H1 (cell line): Measurements from ENCODE around the gene ADCY1. TPM values are rescaled to one million over a fixed set of nuclear protein-coding genes. Genes with fewer than 3 reads are reported as not detected.

Experiments used
- CTCF ChIA-PET: fragments of 300-600 bp; sonication (Branson Sonifier 250); formaldehyde crosslinking; loops from one replicate; lab custom pipeline; 2021; ENCODE audit not compliant: partially characterized antibody; lab: Charles Lee
- POLR2A ChIA-PET: fragments of 300-600 bp; sonication (Branson Sonifier 250); formaldehyde crosslinking; loops from one replicate; lab custom pipeline; 2021; ENCODE audit warnings: inconsistent platforms; ENCODE audit not compliant: partially characterized antibody; lab: Charles Lee
- DNase-seq, 2 experiments: peaks; one replicate each; pipeline versions ENCODE4 v3.0.0 to v3.0.0-alpha.2; 2010 to 2022; ENCODE audit warnings: low spot score in 2 of 2, low read depth in 1 of 2, mixed read lengths in 1 of 2
- FAIRE-seq: peaks from 2 replicates; lab custom pipeline; 2011; peaks lifted over from hg19 to GRCh38; lab: Jason Lieb, UNC
- H2AFZ ChIP-seq: 2 replicates; pipeline ENCODE4 v1.8.1; 2012; ENCODE audit warnings: low read length, inconsistent platforms
- H2AK5ac ChIP-seq: 2 replicates; pipeline ENCODE4 v1.6.1; 2013; ENCODE audit warnings: low read depth, low read length
- H2BK120ac ChIP-seq: replicated peaks from 2 replicates; pipeline ENCODE3; 2013; ENCODE audit warnings: low read depth, low read length, inconsistent platforms
- H2BK12ac ChIP-seq: 2 replicates; pipeline ENCODE4 v1.6.1; 2013; ENCODE audit warnings: low read depth, low read length
- H2BK15ac ChIP-seq: 2 replicates; pipeline ENCODE4 v1.6.1; 2013; ENCODE audit warnings: low read length
- H2BK20ac ChIP-seq: 2 replicates; pipeline ENCODE4 v1.6.1; 2013; ENCODE audit warnings: low read length
- H2BK5ac ChIP-seq: 2 replicates; pipeline ENCODE4 v1.6.1; 2013; ENCODE audit warnings: low read depth, low read length
- H3K14ac ChIP-seq: 2 replicates; pipeline ENCODE4 v1.6.1; 2013; ENCODE audit warnings: inconsistent platforms; ENCODE audit not compliant: insufficient read length
- H3K18ac ChIP-seq: 2 replicates; pipeline ENCODE4 v1.6.1; 2013; ENCODE audit warnings: low read length; ENCODE audit errors: extremely low read depth
- H3K23ac ChIP-seq: 2 replicates; pipeline ENCODE4 v1.6.1; 2013; ENCODE audit warnings: inconsistent platforms; ENCODE audit not compliant: insufficient read length
- H3K23me2 ChIP-seq: 2 replicates; pipeline ENCODE4 v1.6.1; 2013; ENCODE audit warnings: low read depth, low read length
- H3K27ac ChIP-seq: 2 replicates; pipeline ENCODE4 v1.6.1; 2011; ENCODE audit warnings: low read depth, low read length, inconsistent platforms
- H3K27me3 ChIP-seq, 4 experiments: replicated peaks in 1 of 4; 1 replicate in 1 of 4; 2 replicates in 3 of 4; pipeline versions ENCODE4 v1.6.1 to v1.8.1; 2011 to 2013; ENCODE audit warnings: low read length in 3 of 4, mild to moderate bottlenecking in 3 of 4, inconsistent platforms in 2 of 4, mixed read lengths in 2 of 4, moderate library complexity in 1 of 4; ENCODE audit not compliant: control insufficient read depth in 3 of 4, insufficient read depth in 3 of 4; ENCODE audit errors: extremely low read depth in 1 of 4
- H3K36me3 ChIP-seq, 4 experiments: 2 replicates each; pipeline versions ENCODE4 v1.6.1 to v1.8.1; 2011 to 2013; ENCODE audit warnings: mild to moderate bottlenecking in 4 of 4, low read length in 3 of 4, moderate library complexity in 2 of 4, control low read depth in 1 of 4, inconsistent platforms in 1 of 4; ENCODE audit not compliant: insufficient read depth in 4 of 4, control insufficient read depth in 2 of 4
- H3K4ac ChIP-seq: replicated peaks from 2 replicates; pipeline ENCODE3; 2013; ENCODE audit warnings: low read length, low read depth, mixed read lengths, inconsistent platforms; ENCODE audit not compliant: insufficient read length
- H3K4me1 ChIP-seq, 4 experiments: replicated peaks in 1 of 4; 1 replicate in 1 of 4; 2 replicates in 3 of 4; pipeline versions ENCODE4 v1.6.1 to v1.8.1; 2011 to 2013; ENCODE audit warnings: low read length in 3 of 4, inconsistent platforms in 2 of 4, mixed read lengths in 1 of 4; ENCODE audit not compliant: insufficient read depth in 4 of 4, control insufficient read depth in 3 of 4
- H3K4me2 ChIP-seq, 2 experiments: 2 replicates each; pipeline versions ENCODE4 v1.6.1 to v1.8.1; 2011 to 2013; ENCODE audit warnings: low read depth in 2 of 2, low read length in 2 of 2, control low read depth in 1 of 2, inconsistent platforms in 1 of 2, mild to moderate bottlenecking in 1 of 2; ENCODE audit not compliant: insufficient read depth in 1 of 2
- H3K4me3 ChIP-seq, 4 experiments: fragments of 200-600, 300-600 bp in 1 of 4; sonication (generic), shearing (Covaris generic), sonication (Bioruptor Twin) in 1 of 4; 2 replicates each; pipeline versions ENCODE4 v1.5.1 to v1.8.1; 2011 to 2016; ENCODE audit warnings: low read length in 4 of 4, low read depth in 3 of 4, control low read depth in 2 of 4, inconsistent platforms in 2 of 4, mild to moderate bottlenecking in 2 of 4, mixed read lengths in 1 of 4, moderate library complexity in 1 of 4; ENCODE audit not compliant: insufficient read depth in 2 of 4; ENCODE audit errors: extremely low read depth in 1 of 4
- H3K56ac ChIP-seq: replicated peaks from 2 replicates; pipeline ENCODE3; 2013; ENCODE audit warnings: low read depth, mild to moderate bottlenecking, mixed read lengths, low read length, inconsistent platforms; ENCODE audit not compliant: insufficient read length
- H3K79me1 ChIP-seq: 2 replicates; pipeline ENCODE4 v1.6.1; 2013; ENCODE audit warnings: low read depth, low read length, control low read depth
- H3K79me2 ChIP-seq, 2 experiments: 2 replicates each; pipeline versions ENCODE4 v1.6.1 to v1.8.1; 2012 to 2013; ENCODE audit warnings: low read length in 2 of 2, mild to moderate bottlenecking in 2 of 2, inconsistent platforms in 1 of 2; ENCODE audit not compliant: insufficient read depth in 2 of 2, control insufficient read depth in 1 of 2
- H3K9ac ChIP-seq, 4 experiments: replicated peaks in 1 of 4; 1 replicate in 1 of 4; 2 replicates in 3 of 4; pipeline versions ENCODE4 v1.6.1 to v1.8.1; 2011 to 2013; ENCODE audit warnings: low read depth in 3 of 4, low read length in 3 of 4, control low read depth in 2 of 4, mild to moderate bottlenecking in 2 of 4, moderate library complexity in 2 of 4, inconsistent platforms in 1 of 4; ENCODE audit errors: extremely low read depth in 1 of 4
- H3K9me3 ChIP-seq, 2 experiments: 2 replicates each; pipeline versions ENCODE4 v1.6.1 to v1.8.1; 2012 to 2013; ENCODE audit warnings: mild to moderate bottlenecking in 2 of 2, moderate library complexity in 2 of 2, control low read depth in 1 of 2, inconsistent platforms in 1 of 2, low read depth in 1 of 2, low read length in 1 of 2, mixed read lengths in 1 of 2; ENCODE audit not compliant: insufficient read depth in 2 of 2
- H4K20me1 ChIP-seq, 2 experiments: replicated peaks in 1 of 2; 2 replicates each; pipeline versions ENCODE3 to v1.8.1; 2011 to 2013; ENCODE audit warnings: inconsistent platforms in 2 of 2, low read length in 2 of 2, mild to moderate bottlenecking in 1 of 2; ENCODE audit not compliant: insufficient read depth in 2 of 2, control insufficient read depth in 1 of 2
- H4K5ac ChIP-seq: 2 replicates; pipeline ENCODE4 v1.6.1; 2013; ENCODE audit warnings: low read length, low read depth, mixed read lengths, inconsistent platforms; ENCODE audit not compliant: insufficient read length
- H4K8ac ChIP-seq: 2 replicates; pipeline ENCODE4 v1.8.0; 2013; ENCODE audit warnings: mild to moderate bottlenecking, moderate library complexity, low read length, inconsistent platforms; ENCODE audit not compliant: insufficient read depth; ENCODE audit errors: extremely low read depth
- H4K91ac ChIP-seq: replicated peaks from 2 replicates; pipeline ENCODE3; 2013; ENCODE audit warnings: low read length, mixed read lengths, inconsistent platforms; ENCODE audit not compliant: insufficient read length
- BACH1 ChIP-seq: IDR thresholded peaks from 2 replicates; pipeline ENCODE4 v1.6.1; 2012; ENCODE audit warnings: low read length, improper control_type of control experiment
- EP300 ChIP-seq, 2 experiments: IDR thresholded peaks; 1 replicate in 1 of 2; 2 replicates in 1 of 2; pipeline ENCODE4 v1.6.1; 2011 to 2012; ENCODE audit warnings: low read depth in 2 of 2, low read length in 2 of 2, mild to moderate bottlenecking in 2 of 2, borderline replicate concordance in 1 of 2, inconsistent platforms in 1 of 2, moderate library complexity in 1 of 2
- NANOG ChIP-seq: IDR thresholded peaks from 2 replicates; pipeline ENCODE4 v1.6.1; 2011; ENCODE audit warnings: low read length, low read depth, mild to moderate bottlenecking, inconsistent platforms; ENCODE audit not compliant: insufficient read depth, poor library complexity, severe bottlenecking
- NRF1 ChIP-seq: IDR thresholded peaks from 2 replicates; pipeline ENCODE4 v1.6.1; 2011; ENCODE audit warnings: mild to moderate bottlenecking, low read depth, low read length, improper control_type of control experiment
- SIRT6 ChIP-seq: IDR thresholded peaks from one replicate; pipeline ENCODE4 v1.7.1; 2012; ENCODE audit warnings: low read length, inconsistent platforms
- SRF ChIP-seq: IDR thresholded peaks from 2 replicates; pipeline ENCODE4 v1.6.1; 2011; ENCODE audit warnings: mild to moderate bottlenecking, low read depth, low read length, moderate library complexity
- TAF1 ChIP-seq: IDR thresholded peaks from 2 replicates; pipeline ENCODE4 v1.6.1; 2011; ENCODE audit warnings: mild to moderate bottlenecking, low read depth, low read length
- ZNF274 ChIP-seq: IDR thresholded peaks from 2 replicates; pipeline ENCODE4 v1.7.0; 2012; ENCODE audit warnings: low read length, borderline replicate concordance; ENCODE audit errors: extremely low read depth
- WGBS, 2 experiments: shearing (Covaris generic) in 1 of 2; methylation state at CpG; one replicate each; pipeline versions ENCODE4 v1.1.6 to v1.1.7; 2013 to 2015; ENCODE audit warnings: low lambda C conversion rate in 2 of 2, mixed read lengths in 2 of 2, inconsistent platforms in 1 of 2, low coverage in 1 of 2, missing lambda C conversion rate in 1 of 2; ENCODE audit not compliant: insufficient replicate concordance in 2 of 2, insufficient coverage in 1 of 2, insufficient read length in 1 of 2; ENCODE audit errors: extremely low coverage in 1 of 2, missing lambda C conversion rate in 1 of 2; 5-methylcytosine and 5-hydroxymethylcytosine counted together
- polyA plus RNA-seq, 7 experiments: library from polyadenylated mRNA; depleted of rRNA in 3 of 7; stranded (reverse) in 5 of 7; unstranded in 2 of 7; fragments of >200 nt in 5 of 7; fragments of 200-250 nt in 2 of 7; gene quantifications; 1 replicate in 5 of 7; 2 replicates in 1 of 7; 4 replicates in 1 of 7; pipeline versions ENCODE4 v1.2.1 to v1.2.3, GENCODE V29; 2011 to 2013; ENCODE audit warnings: missing spikeins in 2 of 7, mixed read lengths in 2 of 7
- total RNA-seq: library from RNA; stranded (reverse); fragmentation: NEBNext Ultra II Directional; extraction: Animal tissue kit (Norgen Biotek cat#: 25700); gene quantifications from 2 replicates; pipeline ENCODE4 v1.2.1, GENCODE V29; 2021
- TF ChIP-seq, protein P1 (sequence below), 3 experiments: IDR thresholded peaks; 1 replicate in 2 of 3; 2 replicates in 1 of 3; pipeline versions ENCODE4 v1.5.1 to v1.6.1; 2011; ENCODE audit warnings: low read length in 3 of 3, mild to moderate bottlenecking in 3 of 3, inconsistent platforms in 2 of 3, low read depth in 1 of 3, moderate library complexity in 1 of 3; ENCODE audit not compliant: insufficient read depth in 1 of 3; ENCODE audit errors: control extremely low read depth in 1 of 3

ADCY1 gene
- total and polyA plus RNA-seq, 2 of the 8 experiments (the other 6 are each of a cell fraction or from before 2014, with no cell fraction given), result 7.9 to 26.9 TPM

DNA sequence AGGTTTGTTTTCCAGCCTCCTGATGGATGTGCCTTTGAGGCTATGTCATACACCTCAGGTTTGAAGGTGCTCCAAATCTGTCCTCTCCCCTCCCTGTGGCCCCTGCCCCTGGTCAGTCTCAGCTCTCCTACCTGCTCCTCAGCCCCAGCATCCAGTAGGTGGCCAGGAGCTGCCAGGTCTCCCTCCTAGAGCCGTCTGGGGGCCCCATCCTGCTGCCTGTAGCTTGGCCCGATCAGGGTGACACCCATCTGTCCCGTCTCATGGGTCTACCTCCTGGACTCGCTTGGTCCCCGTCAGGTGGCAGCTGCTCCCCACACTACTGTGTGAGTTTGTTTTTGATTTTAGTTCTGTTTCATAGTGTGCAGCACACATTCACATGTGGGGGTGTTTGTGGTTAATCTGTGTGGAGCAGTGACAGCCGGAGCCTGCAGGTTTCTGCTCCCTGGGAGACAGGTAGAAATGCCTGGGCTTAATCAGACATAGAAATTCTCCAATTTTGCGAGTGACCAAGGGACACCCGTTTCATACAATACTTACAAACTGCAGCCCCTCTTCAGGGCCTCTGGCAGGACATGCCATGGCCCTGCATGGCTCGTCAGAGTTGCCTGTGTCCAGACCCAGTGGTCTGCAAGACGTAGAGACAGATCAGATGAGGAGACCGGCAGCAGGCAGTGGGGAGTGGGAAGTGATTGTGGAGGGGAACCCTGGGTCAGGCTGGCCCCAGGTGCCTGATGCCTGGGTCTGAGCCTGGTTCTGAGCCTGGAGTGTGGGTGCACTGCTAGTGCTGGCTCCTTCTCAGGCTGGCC, 17.1 kb downstream of the ADCY1 start:
- Histone ChIP-seq H2BK12ac (no peak overlapping the region), H3K36me3 (no peaks in the 10 kb centered on the region; a peak in 1 of 8 replicates), H2AFZ (no peak overlapping the region), H3K79me1 (peaks cover 19% of the 10 kb centered on the region), H4K5ac (no peak overlapping the region), H4K91ac (no peak overlapping the region), H4K20me1 (peaks cover 0 to 17% of the 10 kb centered on the region in 2 experiments), H3K79me2 (peaks cover 0 to 33% of the 10 kb centered on the region in 2 experiments; a peak in 2 of 4 replicates), H3K9ac (no peak overlapping the region), H2BK20ac (no peak overlapping the region), H2BK120ac (no peak overlapping the region), H3K56ac (no peak overlapping the region), H3K4ac (no peak overlapping the region), H3K27ac (no peak overlapping the region), H3K14ac (no peak overlapping the region), H3K23me2 (peaks cover 3% of the 10 kb centered on the region; the same call in 1 of the 2 replicates), H3K4me1 (peaks cover 0 to 2% (median 0%) of the 10 kb centered on the region in 4 experiments; a peak in 2 of 7 replicates), H3K9me3 (no peaks in the 10 kb centered on the region), H3K4me2 (no peak overlapping the region), H3K27me3 (no peaks in the 10 kb centered on the region), H2BK5ac (no peak overlapping the region), H3K4me3 (no peak overlapping the region), H3K18ac (no peak overlapping the region), H2BK15ac (no peak overlapping the region), H2AK5ac (0 out of 2 replicates have a peak overlapping the region, but pooled peaks have one; percentile 53), H3K23ac (no peak overlapping the region), H4K8ac (0 out of 2 replicates have a peak overlapping the region, but pooled peaks have one; percentile 3)
- DNase-seq (peak in 1 of 2 experiments; percentile 43), FAIRE-seq (no peak)
- CTCF ChIA-PET, result interaction anchor here (0.7 to 3.3 kb wide), 6 partner anchors 10 to 435 kb away, joined by 3 to 22 read pairs (median 3); no protein-coding TSS in a partner anchor
- POLR2A ChIA-PET, result no interaction called here
- 87% methylated on average over 11 of the region's 11 CpGs; no CpG with 5 or more reads in 1 of the 2 experiments for WGBS, 2 experiments
- TF ChIP-seq BACH1 (no peak), NANOG (no peak), SRF (no peak), EP300 (IDR thresholded peaks at IDR 0.05; ENCODE audit: borderline replicate concordance in 1 of 2, low read depth in 2 of 2, low read length in 2 of 2) (no peak), NRF1 (no peak), TAF1 (no peak), ZNF274 (no peak), SIRT6 (no peak)
- TF ChIP-seq, protein P1, sequence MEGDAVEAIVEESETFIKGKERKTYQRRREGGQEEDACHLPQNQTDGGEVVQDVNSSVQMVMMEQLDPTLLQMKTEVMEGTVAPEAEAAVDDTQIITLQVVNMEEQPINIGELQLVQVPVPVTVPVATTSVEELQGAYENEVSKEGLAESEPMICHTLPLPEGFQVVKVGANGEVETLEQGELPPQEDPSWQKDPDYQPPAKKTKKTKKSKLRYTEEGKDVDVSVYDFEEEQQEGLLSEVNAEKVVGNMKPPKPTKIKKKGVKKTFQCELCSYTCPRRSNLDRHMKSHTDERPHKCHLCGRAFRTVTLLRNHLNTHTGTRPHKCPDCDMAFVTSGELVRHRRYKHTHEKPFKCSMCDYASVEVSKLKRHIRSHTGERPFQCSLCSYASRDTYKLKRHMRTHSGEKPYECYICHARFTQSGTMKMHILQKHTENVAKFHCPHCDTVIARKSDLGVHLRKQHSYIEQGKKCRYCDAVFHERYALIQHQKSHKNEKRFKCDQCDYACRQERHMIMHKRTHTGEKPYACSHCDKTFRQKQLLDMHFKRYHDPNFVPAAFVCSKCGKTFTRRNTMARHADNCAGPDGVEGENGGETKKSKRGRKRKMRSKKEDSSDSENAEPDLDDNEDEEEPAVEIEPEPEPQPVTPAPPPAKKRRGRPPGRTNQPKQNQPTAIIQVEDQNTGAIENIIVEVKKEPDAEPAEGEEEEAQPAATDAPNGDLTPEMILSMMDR (IDR thresholded peaks at IDR 0.05; ENCODE audit: control extremely low read depth in 1 of 3, insufficient read depth in 1 of 3, low read depth in 1 of 3, low read length in 3 of 3), result no peak
